Subcutaneous adipose tissue (tissue), 4 donors: ENCODE results near the gene STK39. TPM values are rescaled to one million over a fixed set of nuclear protein-coding genes. Genes with fewer than 3 reads are reported as not detected.

Source experiments
- CTCF ChIP-seq: fragments of 450-650 bp; IDR thresholded peaks from one replicate; pipeline ENCODE4 v1.5.1; 2016; ENCODE audit warnings: low read depth, mild to moderate bottlenecking, control low read depth, antibody characterized with exemption, moderate library complexity
- total RNA-seq, 4 donors: library from RNA; depleted of rRNA; stranded (reverse); fragments of >200 nt; gene quantifications; one replicate each; pipeline ENCODE4 v1.1.0, GENCODE V29; 2016

STK39 gene
- total RNA-seq, 4 donors from 2014 or later = 40.1 to 68.6 (median 56.5) TPM

DNA sequence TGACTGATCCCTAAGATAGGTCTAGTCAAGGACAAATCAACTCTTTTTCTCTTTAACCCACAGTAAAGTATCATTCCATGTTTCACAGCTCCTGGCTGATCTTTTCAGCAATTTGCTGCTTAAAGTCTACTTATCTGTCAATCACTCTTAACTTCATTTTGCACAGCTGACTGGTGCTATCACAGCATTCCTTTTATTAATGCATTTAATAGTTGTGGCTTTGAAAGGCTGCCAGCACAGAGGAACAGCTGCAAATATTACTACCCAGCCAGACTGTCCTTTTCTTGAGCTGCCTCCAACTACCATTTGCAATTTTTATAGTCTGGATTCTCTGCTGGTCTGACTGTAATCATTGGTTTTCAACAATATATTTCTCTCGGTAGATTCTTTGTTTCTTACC lies 303.5 kb downstream of the STK39 start:
- no peak for TF ChIP-seq CTCF

DNA sequence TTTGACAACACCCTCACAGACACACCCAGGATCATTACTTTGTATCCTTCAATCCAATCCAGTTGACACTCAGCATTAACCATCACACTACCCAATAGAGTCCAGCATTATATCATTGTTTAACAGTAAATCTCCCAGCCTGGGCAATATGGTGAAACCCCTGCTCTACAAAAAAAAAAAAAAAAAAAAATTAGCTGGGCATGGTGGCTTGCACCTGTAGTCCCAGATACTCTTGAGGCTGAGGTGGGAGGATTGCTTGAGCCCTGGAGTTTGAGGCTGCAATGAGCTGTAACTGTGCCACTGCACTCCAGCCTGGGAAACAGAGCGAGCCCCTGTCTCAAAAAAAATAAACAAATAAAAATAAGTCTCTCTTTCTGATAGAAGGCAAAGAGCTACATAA lies 304.0 kb downstream of the STK39 start:
- no peak for TF ChIP-seq CTCF

DNA sequence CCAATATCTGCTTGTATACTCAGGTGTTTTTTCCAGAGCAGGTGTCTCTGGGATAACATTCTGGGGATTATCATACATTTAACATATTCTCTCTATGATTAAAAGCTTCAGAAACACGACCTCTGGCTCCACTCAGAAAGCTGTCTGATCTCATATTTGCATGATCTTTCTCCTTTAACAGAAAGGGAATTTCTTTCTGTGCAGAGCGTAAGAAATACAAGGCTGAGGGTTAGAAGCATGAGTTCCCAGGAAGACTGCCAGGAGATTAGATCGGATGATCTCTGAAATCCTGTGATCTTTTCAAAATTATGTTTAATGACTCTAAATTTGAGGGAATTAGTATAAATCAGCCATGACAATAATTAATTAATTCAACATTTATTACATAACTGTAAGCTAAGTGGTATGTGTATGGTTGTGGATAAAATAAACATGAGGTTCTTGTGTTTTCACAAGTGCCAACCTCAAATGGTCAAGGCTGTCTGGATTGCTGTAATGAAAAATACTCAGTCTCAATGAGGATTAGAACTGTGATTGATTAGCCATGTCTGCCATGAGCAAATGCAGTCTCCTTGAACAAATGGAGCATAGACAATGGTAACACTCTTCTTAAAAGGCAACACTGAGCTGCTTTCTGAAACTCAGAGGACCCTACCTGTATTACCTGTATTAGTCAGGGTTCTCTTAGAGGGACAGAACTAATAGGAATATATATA lies 304.9 kb downstream of the STK39 start:
- no peak for TF ChIP-seq CTCF

DNA sequence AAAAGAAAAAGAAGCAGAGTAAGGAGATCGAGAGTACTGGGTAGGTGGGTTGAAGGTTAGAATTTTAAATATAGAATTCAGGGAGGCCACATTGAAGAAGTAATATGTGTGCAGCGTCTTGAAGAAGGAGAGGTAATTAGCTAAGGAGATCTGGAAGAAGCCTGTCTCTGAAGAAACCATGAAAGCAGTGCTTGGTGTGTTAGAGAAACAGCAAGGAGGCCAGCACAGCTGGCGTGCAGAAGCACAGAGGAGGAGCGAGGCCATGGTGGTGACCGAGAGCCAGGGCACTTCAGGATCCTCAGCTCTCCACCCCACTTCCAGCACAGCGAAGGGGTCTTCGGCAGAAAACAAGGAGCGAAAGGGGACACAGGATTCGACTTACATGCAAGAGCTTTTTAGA lies 305.8 kb downstream of the STK39 start:
- TF ChIP-seq CTCF = no peak

- TF ChIP-seq CTCF = no peak
Measured at GRCh38 chr2:167940734-167941507, 306.5 kb downstream of the STK39 start.

DNA sequence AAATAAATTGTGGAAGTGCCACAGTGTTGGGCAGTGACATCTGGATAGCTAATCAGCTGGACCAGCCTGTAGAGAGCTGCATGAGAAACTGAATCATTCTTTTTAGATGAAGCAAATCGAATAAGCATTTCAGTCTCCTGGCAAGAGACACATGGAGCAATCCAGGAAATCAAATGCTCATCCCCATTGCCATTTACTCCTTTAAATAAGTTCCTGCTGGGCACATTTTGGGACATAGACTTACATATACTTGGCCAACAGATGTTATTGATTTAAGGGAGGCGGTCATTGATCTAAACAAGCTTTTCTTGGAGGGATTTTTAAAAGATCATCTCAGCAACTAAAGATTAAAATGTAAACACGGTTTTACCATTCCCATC lies 307.1 kb downstream of the STK39 start:
- no peak for TF ChIP-seq CTCF

GRCh38 chr2:167939514-167940345 lies 307.7 kb downstream of the STK39 start:
- no peak for TF ChIP-seq CTCF
